HUES6 (cell line): ENCODE data around the gene SSTR4.

ENCODE experiments used
- H3K27ac ChIP-seq: 2 replicates; pipeline ENCODE4 v1.7.0; 2013; ENCODE audit warnings: low read depth, mild to moderate bottlenecking, low read length, inconsistent platforms
- H3K27me3 ChIP-seq: 2 replicates; pipeline ENCODE4 v1.6.1; 2013; ENCODE audit warnings: low read length; ENCODE audit not compliant: control insufficient read depth, insufficient read depth
- H3K36me3 ChIP-seq: 2 replicates; pipeline ENCODE4 v1.6.1; 2013; ENCODE audit warnings: low read length; ENCODE audit not compliant: control insufficient read depth, insufficient read depth
- H3K4me1 ChIP-seq: 2 replicates; pipeline ENCODE4 v1.6.1; 2013; ENCODE audit warnings: low read length; ENCODE audit not compliant: control insufficient read depth, insufficient read depth
- H3K4me3 ChIP-seq: 2 replicates; pipeline ENCODE4 v1.5.1; 2013; ENCODE audit warnings: low read depth, low read length
- H3K9ac ChIP-seq: one replicate; pipeline ENCODE4 v1.6.1; 2013; ENCODE audit warnings: mild to moderate bottlenecking, low read length
- H3K9me3 ChIP-seq: 2 replicates; pipeline ENCODE4 v1.6.1; 2013; ENCODE audit warnings: low read depth, low read length; ENCODE audit not compliant: control insufficient read depth, insufficient read depth

The SSTR4 gene

DNA sequence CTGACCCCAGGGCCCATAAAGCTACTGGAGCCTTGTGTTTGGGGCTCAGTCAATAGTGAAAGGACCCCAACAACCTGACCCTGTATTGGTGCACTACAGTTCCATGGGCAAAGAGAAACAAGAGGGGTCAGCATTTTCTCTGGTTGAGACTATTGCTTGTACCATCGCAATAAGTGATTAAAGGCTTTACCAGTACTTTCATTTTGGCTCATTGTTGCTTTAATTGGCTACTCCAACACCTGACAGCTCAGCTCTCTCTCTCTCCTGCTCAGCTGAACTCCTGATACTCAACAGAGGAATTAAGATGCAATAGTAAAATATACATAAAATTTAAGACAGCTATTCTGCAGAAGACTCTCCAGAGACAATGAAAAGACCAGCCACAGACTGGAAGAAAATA, 33.2 kb downstream of the SSTR4 start:
- Histone ChIP-seq H3K9me3 (no peaks in the 10 kb centered on the region), H3K36me3 (no peaks in the 10 kb centered on the region), H3K4me1 (no peaks in the 10 kb centered on the region), H3K27me3 (no peaks in the 10 kb centered on the region), H3K9ac (no peak overlapping the region), H3K27ac (no peak overlapping the region), H3K4me3 (no peak overlapping the region)

DNA sequence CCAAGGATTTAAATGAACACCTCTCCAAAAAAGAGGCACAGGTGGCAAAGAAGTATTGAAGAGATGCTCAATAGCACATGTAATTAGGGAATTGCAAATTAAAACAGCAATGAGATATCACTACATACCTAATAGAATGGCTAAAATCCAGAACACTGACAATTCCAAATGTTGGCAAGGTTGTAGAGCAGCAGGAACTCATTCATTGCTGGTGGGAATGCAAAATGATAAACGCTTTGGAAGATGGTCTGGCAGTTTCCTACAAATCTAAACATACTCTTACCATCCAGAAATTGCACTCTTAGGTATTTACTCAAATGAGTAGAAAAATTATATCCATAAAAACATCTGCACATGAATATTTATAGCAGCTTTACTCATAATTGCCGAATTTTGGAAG, 34.0 kb downstream of the SSTR4 start:
- no peak overlapping the region for H3K4me3 ChIP-seq
- H3K9ac ChIP-seq = no peak overlapping the region
- H3K4me1 ChIP-seq = no peaks in the 10 kb centered on the region
- H3K27me3 ChIP-seq = no peaks in the 10 kb centered on the region
- H3K27ac ChIP-seq = no peak overlapping the region
- H3K9me3 ChIP-seq = no peaks in the 10 kb centered on the region
- no peaks in the 10 kb centered on the region for H3K36me3 ChIP-seq

DNA sequence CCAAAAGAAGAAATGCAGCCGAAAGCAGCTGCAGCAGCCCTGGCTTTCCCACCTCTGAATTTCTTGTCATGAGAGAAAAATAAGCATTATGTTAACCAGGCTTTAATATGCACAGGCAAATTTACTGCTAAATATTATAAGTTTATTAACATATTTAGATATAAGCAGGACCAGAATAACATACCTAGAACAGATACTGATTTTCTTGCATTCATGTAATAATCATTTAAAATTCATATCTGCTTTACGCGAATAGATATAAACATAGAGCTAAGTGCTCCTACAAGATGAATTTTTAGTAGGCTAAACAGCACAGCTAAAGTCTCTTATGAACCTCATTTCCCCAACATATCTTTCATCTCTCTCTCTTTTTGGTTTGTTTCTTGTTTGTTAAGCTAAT, 36.3 kb downstream of the SSTR4 start:
- H3K4me3 ChIP-seq = no peak overlapping the region
- no peak overlapping the region for H3K9ac ChIP-seq
- no peak overlapping the region for H3K27ac ChIP-seq

DNA sequence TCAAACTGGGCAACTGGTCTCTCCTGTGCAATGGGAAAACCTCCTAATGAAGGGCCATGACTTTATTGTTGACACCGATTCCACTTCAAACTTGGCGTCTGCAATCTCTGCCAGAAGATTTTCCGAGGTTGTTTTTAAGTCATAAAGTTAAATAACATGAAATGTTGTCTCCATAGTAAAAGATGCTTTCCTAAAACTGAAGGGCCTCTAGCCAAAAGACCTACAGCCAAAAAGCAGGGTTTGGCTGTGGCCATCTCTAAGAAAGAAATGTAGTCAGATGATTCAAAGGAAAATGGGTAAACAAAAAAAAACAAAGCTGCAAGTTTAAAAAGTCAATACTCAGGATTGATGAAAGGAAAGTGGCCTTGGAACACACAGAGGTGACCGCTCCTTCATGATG, 36.9 kb downstream of the SSTR4 start:
- no peaks in the 10 kb centered on the region for H3K36me3 ChIP-seq
- no peak overlapping the region for H3K4me3 ChIP-seq
- H3K27me3 ChIP-seq = no peaks in the 10 kb centered on the region
- H3K9ac ChIP-seq = no peak overlapping the region
- no peak overlapping the region for H3K27ac ChIP-seq
- H3K4me1 ChIP-seq = no peaks in the 10 kb centered on the region
- H3K9me3 ChIP-seq = no peaks in the 10 kb centered on the region

More for the DNA sequence above, 36.3 kb downstream of the SSTR4 start:
- Histone ChIP-seq H3K9me3 (no peaks in the 10 kb centered on the region), H3K36me3 (no peaks in the 10 kb centered on the region), H3K4me1 (no peaks in the 10 kb centered on the region), H3K27me3 (no peaks in the 10 kb centered on the region)

DNA sequence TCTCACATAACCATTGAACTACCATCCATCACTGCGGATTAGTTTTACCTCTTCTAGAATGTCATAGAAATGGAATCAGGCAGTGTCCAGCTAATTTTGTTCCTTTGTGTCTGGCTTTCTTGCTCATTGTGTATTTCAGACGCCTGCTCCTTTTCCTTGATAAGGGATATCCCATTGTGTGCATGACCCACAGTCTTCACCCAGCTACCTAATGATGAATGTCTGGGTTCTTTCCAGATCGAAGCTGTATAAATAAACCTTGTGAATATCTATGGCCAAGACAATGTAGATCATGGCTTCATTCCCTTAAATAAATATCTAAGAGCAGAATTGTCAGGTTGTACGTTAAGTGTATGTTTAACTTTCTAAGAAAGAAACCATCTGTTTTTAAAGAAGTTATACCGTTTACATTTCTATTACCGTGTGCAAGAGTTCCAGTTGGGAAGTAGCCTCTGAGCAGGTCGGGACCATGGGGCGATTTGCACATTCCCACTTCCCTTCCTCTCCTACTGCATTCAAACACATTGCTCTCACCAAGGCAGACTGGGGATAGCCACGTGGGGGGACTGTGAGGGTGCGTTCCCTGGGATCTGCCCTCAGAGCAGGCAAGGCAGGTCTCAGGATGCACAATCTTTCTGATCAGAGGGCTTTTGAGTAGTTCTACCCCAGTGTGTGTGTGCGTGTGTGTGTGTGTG, 37.9 kb downstream of the SSTR4 start:
- H3K9ac ChIP-seq = no peak overlapping the region
- no peak overlapping the region for H3K27ac ChIP-seq
- H3K4me1 ChIP-seq = no peaks in the 10 kb centered on the region
- no peaks in the 10 kb centered on the region for H3K36me3 ChIP-seq
- H3K9me3 ChIP-seq = no peaks in the 10 kb centered on the region
- no peaks in the 10 kb centered on the region for H3K27me3 ChIP-seq
- no peak overlapping the region for H3K4me3 ChIP-seq

DNA sequence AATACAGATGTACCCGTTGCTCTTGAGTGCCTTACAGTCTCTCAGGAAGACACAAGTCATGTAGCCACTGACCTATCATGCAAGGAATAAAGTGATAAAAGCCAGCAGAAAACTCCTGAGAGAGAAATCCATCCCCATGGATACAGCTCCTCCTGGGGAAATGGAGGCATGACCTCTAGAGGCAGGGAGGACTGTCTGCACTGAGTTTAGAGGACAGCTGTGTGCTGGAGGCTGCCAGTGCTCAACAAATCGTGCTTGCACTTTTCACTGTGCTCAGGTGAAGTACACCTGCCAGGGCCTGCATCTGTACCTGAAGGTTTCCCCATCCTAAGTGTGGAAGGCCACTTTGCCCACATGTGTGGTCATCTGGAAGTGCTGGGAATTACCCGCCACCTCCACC, 38.9 kb downstream of the SSTR4 start:
- no peaks in the 10 kb centered on the region for H3K36me3 ChIP-seq
- no peaks in the 10 kb centered on the region for H3K9me3 ChIP-seq
- no peak overlapping the region for H3K9ac ChIP-seq
- no peaks in the 10 kb centered on the region for H3K27me3 ChIP-seq
- H3K4me3 ChIP-seq = no peak overlapping the region
- H3K27ac ChIP-seq = no peak overlapping the region
- H3K4me1 ChIP-seq = peaks cover 4% of the 10 kb centered on the region

DNA sequence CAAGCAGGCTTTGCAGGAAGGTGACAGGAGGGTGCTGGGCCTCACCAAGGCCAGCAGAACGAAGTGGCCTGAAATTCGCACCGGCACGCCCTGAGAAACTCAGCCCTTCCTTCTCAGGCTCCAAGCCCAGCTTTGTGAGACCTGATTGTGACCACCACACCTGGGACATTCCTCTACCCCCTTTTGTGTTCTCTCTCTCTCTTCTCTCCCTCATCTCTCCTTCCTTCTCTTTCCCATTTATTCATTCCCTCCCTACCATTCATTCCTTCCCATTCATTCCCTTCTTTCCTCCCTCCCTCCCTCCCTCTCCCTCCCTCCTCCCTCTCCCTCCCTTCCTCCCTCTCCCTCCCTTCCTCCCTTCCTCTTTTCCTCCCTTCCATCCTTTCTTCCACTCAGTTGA, 42.2 kb downstream of the SSTR4 start:
- Histone ChIP-seq H3K27me3 (no peaks in the 10 kb centered on the region), H3K9ac (no peak overlapping the region), H3K4me1 (peaks cover 4% of the 10 kb centered on the region), H3K4me3 (no peak overlapping the region), H3K36me3 (no peaks in the 10 kb centered on the region), H3K27ac (no peak overlapping the region), H3K9me3 (no peaks in the 10 kb centered on the region)

DNA sequence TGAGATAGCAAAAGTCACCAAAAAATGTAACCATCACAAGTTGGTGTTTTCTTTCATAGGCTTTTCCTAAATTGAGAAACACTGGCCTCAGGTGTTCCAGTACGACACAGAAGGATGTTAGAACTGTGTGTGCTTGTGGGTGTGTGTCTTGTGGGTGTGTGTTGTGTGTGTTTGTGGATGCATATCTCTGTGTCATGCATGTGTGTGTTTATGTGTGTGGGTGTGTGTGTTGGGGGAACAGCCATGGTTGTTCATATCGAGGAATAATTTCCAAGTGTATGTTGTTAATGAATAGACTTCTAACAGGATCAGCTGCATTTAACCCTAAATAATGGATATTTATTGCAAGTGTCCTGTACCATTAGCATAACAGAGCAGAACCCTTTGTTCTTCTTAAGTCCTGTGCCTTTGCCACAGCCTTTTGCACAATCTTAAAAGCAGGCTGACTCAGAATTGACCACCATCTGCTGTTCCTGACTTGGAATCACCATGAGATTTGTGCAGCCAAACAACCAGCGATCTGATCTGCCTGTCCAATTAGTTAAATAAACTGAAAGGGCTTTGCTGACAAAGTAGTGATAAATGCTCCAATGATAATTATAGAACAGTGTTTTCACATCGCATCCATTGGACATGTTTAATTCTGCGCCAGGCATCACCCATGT, 43.4 kb downstream of the SSTR4 start:
- H3K9ac ChIP-seq = no peak overlapping the region
- no peak overlapping the region for H3K4me3 ChIP-seq
- H3K27me3 ChIP-seq = no peaks in the 10 kb centered on the region
- no peak overlapping the region for H3K27ac ChIP-seq
- H3K9me3 ChIP-seq = no peaks in the 10 kb centered on the region
- H3K4me1 ChIP-seq = peaks cover 12% of the 10 kb centered on the region
- H3K36me3 ChIP-seq = no peaks in the 10 kb centered on the region

DNA sequence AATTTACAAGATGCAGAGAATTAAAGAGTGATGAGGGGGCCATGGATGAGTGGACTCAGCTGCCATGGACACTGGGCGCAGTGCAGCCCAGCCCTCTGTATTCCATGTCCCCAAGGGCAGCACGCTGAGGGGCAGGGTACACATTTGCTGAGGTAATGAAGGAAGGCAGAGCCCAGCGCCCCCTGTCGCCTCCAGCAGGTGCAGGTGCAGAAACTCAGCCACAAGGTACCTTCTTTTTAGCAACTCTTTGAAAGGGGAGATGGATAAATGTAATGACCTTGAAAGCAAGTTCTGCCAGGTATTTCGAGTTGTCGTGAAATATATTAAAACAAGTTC, 43.9 kb downstream of the SSTR4 start:
- Histone ChIP-seq H3K4me1 (peaks cover 12% of the 10 kb centered on the region), H3K9ac (no peak overlapping the region), H3K27me3 (no peaks in the 10 kb centered on the region), H3K27ac (no peak overlapping the region), H3K4me3 (no peak overlapping the region), H3K9me3 (no peaks in the 10 kb centered on the region), H3K36me3 (no peaks in the 10 kb centered on the region)

DNA sequence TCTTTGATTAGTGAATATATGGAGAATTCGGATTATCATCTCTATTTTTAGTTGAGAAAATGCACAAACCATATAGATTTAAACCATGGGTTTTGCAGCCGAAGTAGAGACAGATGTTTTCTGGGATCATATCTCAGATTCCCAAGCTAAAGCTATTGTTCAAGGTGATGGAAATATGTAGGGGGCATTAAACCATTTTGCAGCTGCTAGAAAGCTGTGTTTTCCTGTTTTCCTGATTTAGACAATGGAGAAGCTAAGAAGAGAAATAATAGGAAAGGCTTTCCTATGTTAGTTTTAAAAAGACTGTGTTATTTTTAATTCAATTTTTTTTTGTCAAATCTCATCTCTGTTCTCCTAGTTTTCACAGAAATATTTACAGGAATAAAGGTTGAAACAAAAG, 44.8 kb downstream of the SSTR4 start:
- Histone ChIP-seq H3K9ac (no peak overlapping the region), H3K36me3 (no peaks in the 10 kb centered on the region), H3K4me3 (no peak overlapping the region), H3K9me3 (no peaks in the 10 kb centered on the region), H3K27ac (no peak overlapping the region), H3K4me1 (peaks cover 12% of the 10 kb centered on the region), H3K27me3 (no peaks in the 10 kb centered on the region)

DNA sequence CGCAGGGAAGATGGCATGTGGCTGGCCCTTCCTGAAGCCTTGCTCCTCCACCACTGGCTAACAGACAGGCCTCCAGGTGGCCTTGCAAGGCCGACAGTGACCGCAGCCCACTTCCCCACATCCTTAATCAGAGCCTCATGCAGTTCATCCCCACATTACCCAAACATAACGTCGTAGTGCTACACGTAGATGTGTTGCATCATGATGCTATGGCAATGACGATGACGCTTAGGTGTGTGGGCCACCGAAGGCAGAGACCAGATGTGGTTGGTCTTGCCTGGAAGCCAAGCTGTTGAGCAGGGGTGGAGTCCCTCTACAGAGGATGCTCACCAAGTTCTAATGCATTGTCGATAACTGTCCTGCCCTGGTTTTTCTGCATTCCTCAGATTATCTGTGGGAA, 45.4 kb downstream of the SSTR4 start:
- Histone ChIP-seq H3K27ac (no peak overlapping the region), H3K9ac (no peak overlapping the region), H3K27me3 (no peaks in the 10 kb centered on the region), H3K9me3 (no peaks in the 10 kb centered on the region), H3K4me1 (peaks cover 12% of the 10 kb centered on the region), H3K36me3 (no peaks in the 10 kb centered on the region), H3K4me3 (no peak overlapping the region)
